ENCODE results near the gene TFEB.

Gene TFEB

DNA sequence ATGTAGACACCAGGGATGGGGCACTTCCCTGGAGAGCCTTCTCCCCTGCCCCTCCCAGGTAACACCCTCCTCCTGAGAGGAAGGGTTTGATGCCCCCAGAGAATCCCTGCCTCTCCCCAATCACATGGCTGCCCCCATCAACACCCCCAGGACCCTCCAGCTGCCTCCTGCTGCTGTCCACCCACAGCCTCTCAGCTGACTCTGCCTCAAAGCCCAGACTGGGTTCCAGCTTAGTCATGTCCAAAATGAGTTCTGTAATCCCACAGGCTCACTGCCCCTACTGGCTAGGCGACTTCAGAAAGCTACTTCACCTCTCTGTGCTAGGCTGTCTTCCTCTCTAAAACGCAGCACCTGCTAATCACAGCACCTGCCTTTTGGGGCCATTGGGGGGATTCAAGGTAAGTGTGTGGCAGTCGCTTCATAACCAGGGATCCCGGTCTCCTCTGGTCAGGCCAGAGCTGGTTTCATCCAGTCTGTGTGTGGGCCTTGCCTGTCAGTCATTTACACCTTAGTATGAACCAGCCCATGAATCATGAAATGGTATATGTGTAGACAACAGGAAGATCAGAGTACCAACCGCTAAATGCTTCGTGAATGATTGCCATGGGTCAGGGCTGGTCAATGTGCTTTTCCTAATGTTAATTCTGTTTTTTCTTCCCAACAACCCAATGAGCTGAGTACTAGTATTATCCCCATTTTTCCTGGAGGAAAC, 40.4 kb downstream of the TFEB start:
- no peak for DNase-seq (ENCODE audit: insufficient read length, low spot score)
- no peak for FAIRE-seq
- no peak for TF ChIP-seq POLR2A (IDR thresholded peaks at IDR 0.05; ENCODE audit: low read depth, low read length)

DNA sequence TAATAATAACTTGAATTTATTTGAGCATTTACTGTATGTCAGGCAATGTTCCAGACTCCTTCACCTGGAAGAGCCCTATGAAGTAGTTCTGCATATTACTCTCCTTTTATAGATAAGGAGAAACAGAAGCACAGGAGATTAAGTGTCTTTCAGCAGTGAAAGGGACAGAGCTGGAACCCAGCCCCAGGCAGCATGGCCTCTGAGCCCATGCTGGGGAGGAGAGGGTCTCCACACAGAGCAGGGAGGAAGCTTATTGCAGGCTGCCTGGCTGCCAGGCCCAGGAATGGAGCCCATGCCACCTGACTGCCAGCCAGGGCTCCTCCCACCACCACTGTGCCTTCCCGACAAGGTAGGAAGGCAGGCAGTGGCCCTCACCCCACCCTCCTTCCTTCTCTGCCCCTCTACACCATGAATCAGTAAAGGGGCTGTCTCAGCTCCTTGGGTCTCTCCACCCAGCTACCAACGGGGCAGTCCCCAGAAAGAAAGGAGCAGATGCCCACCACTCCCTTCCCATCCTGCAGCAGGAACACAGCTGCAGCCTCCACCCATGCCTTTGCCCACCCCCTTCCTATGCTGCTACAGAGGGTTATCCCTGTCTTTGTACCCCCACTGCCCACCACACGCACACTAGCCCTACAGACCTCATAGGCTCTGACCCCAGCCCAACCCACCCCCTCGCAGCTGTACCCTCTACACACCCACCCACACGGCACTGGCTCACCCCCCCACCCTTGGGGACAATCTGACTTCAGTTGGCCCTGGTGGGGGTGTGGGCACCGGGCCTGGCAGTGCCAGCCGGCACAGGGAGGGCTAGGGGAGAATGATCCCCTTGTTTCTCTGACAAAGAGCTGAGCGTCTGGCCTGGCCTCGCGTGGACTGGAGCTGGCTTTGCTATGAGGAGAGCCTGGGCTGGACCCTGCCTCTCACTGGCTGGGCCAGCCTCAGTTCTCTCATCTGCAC, 41.8 kb downstream of the TFEB start:
- no peak for TF ChIP-seq POLR2A (IDR thresholded peaks at IDR 0.05; ENCODE audit: low read depth, low read length)
- FAIRE-seq (no peak), DNase-seq (ENCODE audit: insufficient read length, low spot score) (no peak)

DNA sequence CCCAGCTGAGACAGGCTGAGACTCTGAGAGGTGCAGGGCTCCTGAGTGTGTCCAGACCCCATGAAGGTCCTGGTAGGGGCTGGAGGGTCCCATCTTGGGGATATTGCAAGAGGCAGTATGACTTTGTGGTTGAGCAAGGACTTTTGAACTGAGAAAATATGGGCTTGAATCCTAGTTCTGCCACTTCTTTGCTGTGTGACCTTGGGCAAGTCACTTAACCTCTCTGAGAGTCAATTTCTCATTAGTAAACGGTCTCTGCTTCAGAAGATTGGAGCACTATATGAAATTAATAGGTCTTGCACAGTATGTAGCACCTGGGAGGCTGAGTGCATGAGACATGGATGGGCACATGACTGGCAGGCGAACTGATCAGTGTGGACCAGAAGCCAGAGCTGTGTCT, 42.7 kb downstream of the TFEB start:
- FAIRE-seq = no peak
- DNase-seq (ENCODE audit: insufficient read length, low spot score) = no peak
- TF ChIP-seq POLR2A (IDR thresholded peaks at IDR 0.05; ENCODE audit: low read depth, low read length) = no peak

DNA sequence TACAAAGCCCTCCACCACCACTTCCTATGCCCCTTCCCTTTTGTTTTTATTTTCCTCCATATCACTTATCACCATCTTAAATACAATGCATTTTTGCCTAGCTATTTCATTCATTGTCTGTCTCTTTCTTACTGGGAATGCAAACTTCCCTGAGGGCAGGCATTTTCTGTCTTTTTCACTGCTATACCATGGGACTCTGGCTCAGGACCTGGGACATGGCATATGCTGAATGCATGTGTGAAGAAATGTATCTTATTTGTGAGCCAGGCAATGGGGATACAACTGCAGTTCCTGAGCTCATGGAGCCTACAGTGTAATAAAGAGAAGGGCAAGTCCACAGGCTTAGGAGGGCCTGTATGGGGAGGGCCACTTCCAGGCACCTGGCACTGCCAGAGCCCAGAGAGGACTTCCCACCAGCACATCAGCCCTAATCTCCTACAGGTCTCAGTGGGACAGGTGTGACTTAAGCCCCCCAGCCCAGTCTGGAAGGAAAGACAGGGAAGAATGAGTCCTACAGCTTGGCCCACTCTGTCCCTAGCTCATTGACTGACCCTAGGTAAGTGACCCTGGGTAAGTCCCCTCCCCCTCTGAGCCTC, 43.2 kb downstream of the TFEB start:
- FAIRE-seq (no peak), DNase-seq (ENCODE audit: insufficient read length, low spot score) (no peak)
- TF ChIP-seq POLR2A (IDR thresholded peaks at IDR 0.05; ENCODE audit: low read depth, low read length) = no peak

GRCh38 chr6:41691426-41692079, 43.9 kb downstream of the TFEB start:
- no peak for FAIRE-seq
- DNase-seq (ENCODE audit: insufficient read length, low spot score) = no peak
- TF ChIP-seq POLR2A (IDR thresholded peaks at IDR 0.05; ENCODE audit: low read depth, low read length) = no peak

DNA sequence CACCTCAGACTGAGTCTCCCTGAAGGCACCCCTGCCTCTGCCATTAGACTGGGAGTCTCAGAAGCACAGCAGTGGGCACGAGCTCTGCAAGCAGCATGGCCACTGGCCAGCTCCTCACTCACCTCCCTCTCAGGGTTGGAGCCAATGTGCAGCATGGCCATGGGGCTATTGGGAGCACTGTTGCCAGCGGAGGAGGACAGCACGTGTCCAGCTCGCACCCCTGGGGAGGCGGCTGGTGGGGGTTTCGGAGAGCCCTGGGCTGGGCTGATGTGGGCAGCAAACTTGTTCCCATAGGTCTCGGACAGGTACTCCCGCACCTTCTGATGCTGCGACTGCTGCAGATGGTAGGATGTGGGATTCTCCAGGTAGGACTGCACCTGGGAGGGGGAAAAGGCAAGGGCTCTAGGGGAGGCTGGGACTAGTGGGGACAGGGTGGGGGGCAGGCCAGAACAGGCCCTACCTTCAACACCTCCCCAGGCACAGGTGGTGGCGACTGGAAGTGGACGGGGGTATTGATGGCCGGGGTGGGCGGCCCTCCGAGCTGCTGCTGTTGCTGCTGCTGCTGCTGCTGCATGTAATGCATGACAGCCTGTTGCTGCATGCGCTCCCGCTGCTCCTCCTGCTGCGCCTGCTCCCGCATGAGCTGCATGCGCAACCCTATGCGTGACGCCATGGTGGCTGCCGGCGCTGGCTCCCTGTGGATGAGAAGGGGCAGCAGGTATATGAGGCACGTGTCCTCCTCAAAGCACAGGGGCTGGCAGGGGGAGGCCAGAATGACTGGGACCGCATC, 44.7 kb downstream of the TFEB start:
- no peak for TF ChIP-seq POLR2A (IDR thresholded peaks at IDR 0.05; ENCODE audit: low read depth, low read length)
- DNase-seq (ENCODE audit: insufficient read length, low spot score) (no peak), FAIRE-seq (no peak)

GRCh38 chr6:41689171-41690008, 46.0 kb downstream of the TFEB start:
- FAIRE-seq (no peak), DNase-seq (ENCODE audit: insufficient read length, low spot score) (no peak)
- no peak for TF ChIP-seq POLR2A (IDR thresholded peaks at IDR 0.05; ENCODE audit: low read depth, low read length)

DNA sequence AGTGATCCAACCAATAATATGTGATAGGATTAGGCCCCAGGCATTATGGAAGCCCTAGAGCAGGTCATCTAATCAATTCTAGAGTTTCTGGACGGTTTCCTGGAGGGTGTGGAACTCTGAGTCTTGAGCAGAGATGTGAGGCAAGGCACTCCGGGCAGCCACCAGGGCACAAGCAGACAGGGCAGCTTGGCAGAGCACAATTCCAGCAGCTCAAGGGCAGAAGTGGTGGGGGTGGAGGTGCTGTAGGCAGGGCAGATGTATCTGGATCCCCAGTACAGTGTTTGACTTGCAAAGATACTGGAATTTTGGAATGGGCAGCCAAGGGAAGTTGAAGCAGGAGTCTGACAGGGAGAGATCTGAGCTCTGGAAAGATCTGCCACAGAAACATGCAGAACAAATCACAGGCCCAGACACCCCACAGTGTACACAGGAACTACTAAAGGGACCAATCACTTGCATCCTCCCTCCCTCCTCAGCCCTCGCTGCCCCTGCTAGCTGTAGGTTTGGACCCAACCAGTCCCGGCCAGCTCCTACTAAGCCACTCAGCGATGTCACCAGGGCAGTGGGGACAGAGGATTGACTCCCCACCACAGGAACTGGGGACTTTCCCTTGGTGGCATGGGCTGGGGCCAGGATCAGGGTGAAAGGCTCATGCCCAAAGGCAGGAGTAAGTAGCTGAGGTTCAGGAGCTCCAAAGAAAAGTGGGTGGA, 47.0 kb downstream of the TFEB start:
- DNase-seq (ENCODE audit: insufficient read length, low spot score) = no peak
- no peak for TF ChIP-seq POLR2A (IDR thresholded peaks at IDR 0.05; ENCODE audit: low read depth, low read length)
- no peak for FAIRE-seq

- no peak for FAIRE-seq
- TF ChIP-seq POLR2A (IDR thresholded peaks at IDR 0.05; ENCODE audit: low read depth, low read length) = no peak
- DNase-seq (ENCODE audit: insufficient read length, low spot score) = no peak
Measured at GRCh38 chr6:41687501-41688175, 47.8 kb downstream of the TFEB start.

DNA sequence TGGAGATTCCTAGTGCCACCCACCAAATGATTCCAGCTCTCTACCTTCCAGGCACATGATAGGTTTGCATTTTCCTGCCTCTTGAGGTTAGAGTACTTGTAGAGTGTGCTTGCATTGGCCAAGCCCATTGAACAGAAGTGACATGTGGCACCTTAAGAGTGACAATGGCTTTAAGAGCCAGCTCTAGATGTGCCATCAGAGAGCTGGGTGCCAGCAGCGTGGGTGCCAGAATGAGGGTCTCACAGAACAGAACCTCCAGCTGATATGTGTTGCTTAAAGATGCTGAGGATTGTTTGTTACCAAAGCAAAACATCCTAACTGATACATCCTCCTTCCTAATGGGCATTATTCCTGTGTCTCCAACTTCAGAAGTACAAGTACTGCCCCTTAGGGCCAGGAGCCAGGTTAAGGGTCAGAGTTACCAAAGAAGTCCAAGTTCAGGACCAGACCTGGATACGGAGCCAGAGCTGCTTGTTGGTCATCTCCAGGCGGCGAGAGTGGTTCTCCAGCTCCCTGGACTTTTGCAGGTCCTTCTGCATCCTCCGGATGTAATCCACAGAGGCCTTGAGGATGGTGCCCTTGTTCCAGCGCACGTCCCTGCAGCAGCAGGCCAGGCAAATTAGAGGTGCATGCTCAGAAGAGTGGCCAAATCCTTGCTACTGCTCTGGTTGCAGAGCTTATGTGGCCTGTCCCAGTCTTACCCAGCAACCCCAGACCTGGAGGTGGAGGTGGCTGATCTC, 49.6 kb downstream of the TFEB start:
- no peak for DNase-seq (ENCODE audit: insufficient read length, low spot score)
- no peak for FAIRE-seq
- TF ChIP-seq POLR2A (IDR thresholded peaks at IDR 0.05; ENCODE audit: low read depth, low read length) = no peak

All from H54 (cell line).